CD4-positive, alpha-beta T cell treated with Interleukin-6 for 4 hours (primary cell): ENCODE data around the gene NEK1.
"Not testable (repeated sequence)": the region's sequence is repeated elsewhere in the genome, so short reads cannot be mapped to it uniquely, and the experiment has no call there.

Experiments used
- DNase-seq: peaks from one replicate; pipeline ENCODE4 v3.0.0-alpha.2; 2020; ENCODE audit warnings: mixed read lengths

Gene NEK1

DNA sequence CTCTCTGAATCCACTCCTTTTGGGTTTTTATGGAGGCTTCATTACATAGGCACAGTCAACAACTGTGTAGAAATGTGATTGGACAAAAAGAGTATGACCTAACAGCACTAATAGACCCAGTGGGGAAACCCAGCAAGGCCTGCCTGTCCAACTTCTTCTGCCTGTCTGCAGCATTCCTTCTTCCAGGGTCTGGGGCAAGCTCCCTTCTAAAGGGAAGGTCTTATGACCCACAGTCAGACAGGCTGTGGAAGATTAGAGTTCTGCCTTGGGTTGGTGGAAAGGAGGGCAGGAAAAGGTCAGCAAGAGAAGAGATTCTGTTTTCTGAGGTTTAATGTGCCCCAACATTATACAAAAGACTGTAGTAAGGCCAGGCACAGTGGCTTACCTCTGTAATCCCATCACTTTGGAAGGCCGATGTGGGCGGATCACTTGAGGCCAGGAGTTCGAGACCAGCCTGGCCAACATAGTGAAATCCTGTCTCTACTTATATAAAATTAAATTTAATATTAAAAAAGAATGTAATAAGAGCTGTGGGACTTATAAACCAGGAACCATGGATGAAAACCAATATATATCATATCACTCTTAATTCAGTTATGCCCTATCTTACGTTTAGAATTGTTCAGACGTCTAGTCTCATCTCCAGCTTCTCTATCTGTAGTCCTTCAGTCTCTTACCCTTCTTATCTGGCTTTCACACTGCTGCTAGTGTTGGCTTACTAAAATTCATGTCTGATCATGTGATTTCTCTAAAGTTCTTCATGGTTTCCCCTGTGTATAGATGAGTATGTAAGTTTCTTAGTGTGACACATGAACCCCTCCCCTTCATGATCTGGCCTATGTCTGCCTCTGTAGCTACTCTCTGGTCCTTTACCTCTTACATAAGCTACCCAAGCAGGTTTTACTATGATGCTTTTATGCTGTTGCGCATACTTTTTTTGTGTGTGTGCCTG lies 14.2 kb upstream of the NEK1 start:
- no peak for DNase-seq

DNA sequence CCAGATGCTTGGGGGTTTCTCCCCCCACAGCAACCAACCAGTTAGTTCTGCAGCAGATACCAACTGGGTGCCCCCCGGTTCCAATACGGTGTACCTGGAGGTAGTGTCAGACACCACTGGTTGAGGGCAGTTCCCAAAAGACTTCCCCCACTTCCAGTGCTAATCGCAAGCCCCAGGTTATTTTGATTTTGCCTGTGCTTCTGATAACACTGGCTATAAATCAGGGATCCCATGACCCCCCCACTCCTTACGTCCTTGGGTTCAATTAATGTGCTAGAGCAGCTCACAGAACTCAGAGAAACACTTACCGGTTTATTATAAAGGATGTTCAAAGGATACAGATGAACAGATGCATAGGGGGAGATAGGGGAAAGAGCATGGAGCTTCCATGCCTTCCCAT lies 13.5 kb upstream of the NEK1 start:
- no peak for DNase-seq

DNA sequence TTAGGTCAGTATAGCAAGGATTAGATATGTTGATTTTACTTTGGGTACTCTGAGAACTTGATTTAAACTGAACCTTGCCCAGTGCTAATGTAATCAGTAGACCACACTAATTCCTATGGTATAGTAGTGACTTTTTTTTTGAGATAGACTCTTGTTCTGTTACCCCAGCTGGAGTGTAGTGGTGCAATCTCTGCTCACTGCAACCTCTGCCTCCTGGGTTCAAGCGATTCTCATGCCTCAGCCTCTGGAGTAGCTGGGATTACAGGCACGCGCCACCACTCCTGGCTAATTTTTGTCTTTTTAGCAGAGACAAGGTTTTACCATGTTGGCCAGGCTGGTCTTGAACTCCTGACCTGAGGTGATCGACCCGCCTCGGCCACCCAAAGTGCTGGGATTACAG lies 11.6 kb upstream of the NEK1 start:
- not testable (repeated sequence) for DNase-seq

DNA sequence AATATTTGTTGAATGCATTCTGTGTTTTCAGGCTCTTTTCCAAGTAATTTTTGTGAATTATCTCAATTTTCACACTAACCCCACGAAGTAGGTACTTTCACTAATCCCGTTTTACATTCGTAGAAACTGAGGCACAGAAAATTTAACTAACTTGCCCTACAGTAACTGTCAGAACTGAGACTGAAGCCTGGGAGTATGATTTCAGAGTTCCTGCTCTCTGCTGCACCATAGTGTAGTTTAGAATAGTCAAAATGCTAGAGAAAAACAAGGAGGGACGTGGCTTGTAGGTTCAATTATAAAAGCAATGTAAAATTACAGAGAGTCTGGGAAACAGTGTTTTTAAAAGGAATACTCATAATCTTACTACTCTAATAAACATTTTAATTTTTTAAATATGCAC lies 10.2 kb upstream of the NEK1 start:
- DNase-seq = no peak

DNA sequence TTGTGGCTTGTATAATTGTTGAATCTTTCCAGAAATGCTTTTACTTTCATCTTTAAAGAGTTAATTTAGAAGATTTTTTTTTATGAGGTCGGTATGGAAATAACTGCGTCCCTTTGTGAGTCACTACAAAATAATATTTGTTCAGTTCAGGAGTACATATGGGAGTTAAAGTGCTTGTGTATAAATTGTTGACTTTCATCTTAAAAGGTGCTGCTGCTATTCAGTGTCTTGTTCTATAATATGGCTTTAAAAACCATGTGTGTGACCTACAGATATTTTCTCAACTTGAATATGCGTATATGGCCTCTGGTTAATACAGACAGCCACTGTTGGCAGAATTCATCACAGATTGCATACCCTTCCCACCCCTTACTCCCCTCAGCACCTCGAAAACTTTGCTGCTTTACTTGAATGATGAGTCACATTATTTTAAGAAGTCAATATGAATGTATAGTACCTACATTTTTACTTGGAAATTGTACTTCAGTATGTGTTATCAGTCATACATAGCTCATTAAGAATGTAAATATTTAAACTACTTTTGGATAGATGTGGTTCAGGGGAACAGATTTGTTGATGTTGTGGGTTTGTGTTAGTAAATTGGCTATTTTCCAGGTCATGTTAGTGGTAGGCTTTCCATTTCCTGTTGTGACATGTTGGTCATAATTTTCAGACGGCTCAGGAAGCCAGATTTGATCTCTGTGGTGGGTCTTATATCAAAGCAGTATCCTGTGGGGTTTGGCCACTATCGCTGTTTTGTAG lies 9.5 kb upstream of the NEK1 start:
- DNase-seq = peak; percentile 43

DNA sequence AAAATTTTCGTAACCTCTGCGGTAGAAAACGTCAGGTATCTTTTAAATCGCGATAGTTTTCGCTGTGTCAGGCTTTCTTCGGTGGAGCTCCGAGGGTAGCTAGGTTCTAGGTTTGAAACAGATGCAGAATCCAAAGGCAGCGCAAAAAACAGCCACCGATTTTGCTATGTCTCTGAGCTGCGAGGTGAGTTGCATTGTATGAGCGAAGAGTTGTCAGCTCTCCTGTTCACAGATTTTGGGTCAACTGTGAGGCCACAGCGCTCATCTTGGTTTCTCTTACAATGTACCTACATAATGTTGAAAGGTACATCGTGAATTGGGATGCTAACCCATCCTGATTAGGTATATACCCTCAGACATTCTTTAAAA lies 8.5 kb upstream of the NEK1 start:
- peak; percentile 26 for DNase-seq

DNA sequence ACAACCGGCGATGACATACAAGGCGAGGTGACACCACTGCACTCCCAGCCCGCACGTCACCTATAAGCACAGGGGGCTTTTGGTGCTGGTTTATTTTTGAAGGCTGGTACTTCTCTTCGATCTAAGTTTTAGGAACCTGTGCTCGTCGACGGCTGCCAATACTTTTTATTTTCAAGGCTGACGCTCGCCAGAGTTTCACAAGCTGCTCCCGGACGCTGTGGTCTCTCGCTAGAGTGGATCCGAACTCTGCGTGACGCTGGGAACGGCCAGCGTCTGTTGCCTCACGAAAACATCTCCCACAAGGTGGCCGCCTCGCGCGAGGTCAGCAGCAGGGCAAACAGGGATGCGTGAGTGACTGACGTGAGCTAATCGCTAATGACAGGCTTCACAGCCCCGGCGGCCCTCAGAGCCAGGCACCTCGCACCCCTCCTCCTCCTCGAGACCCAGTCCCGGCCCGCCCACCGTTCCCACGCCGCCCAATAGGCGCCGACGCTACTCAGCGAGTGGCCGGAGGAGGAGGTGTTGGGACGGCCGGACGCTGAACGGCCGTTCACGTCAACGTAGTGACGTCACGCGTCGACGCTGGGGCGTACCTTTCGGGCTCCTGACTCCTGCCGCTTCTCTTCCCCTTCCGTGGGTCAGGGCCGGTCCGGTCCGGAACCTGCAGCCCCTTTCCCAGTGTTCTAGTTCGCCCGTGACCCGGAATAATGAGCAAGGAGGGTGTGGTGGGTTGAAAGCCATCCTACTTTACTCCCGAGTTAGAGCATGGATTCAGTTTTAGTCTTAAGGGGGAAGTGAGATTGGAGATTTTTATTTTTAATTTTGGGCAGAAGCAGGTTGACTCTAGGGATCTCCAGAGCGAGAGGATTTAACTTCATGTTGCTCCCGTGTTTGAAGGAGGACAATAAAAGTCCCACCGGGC lies 7.8 kb upstream of the NEK1 start, which contains the start of gene CLCN3:
CLCN3 (plus strand) TSS at position 621 of the 922 bp plus-strand sequence. CDS start 15,351 bp downstream, outside the sequence.
- peak; percentile 94 for DNase-seq

DNA sequence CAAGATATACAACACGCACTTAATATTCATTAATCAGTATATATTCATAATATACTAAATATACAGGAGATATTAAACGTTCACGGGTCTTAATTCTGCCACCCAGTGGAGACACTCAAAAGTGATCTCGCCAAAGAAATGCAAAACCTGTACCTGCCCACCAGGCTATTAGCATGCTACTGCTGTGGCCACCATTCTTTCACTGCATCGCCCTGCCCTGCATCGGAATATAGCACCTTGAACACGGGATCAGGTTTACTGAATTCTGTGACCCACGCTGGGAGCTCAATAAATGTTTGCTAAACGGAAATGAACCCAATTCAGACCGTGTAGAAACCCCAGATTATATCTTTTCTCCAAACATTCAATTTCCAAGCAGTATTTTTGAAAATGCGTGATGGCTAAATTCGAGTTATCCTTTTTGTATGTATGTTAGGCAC lies 7.2 kb upstream of the NEK1 start:
- peak; percentile 57 for DNase-seq

DNA sequence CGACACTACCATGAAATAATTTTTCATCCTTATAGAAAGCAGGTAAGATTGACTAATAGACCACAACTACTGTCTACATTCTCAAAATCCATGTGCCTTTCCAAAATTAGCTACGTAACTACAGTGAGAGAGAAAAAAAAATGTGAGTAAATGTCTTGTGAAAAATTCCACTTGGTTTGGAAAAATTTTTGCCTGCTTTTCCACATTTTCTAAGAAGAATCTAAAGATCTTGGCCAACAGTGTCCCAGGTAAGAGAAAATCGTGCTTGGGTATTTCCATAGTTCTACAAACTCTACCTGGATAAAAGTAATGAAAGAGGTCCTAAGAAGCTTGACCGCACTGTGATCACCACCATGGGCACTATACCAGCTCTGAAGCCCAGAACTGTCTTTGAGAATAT lies 6.6 kb upstream of the NEK1 start:
- DNase-seq = no peak

DNA sequence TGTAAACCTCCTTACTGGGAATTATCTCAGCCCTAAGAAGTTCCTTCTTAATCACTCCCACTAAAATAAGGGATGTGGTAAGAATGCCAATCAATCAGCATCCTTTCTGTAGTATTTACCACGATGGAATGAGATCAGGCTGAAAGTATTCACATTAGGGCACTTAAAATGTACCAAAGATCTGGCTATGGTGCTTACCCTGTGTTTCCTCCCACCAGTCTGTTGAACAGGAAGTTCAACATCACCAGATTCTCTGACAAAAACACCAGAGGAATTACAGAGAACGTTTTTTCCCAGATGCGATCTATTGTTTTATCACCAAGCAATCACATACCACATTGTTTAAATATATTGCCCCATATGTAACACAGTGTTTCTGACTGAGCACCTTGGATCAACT lies 5.9 kb upstream of the NEK1 start:
- no peak for DNase-seq

DNA sequence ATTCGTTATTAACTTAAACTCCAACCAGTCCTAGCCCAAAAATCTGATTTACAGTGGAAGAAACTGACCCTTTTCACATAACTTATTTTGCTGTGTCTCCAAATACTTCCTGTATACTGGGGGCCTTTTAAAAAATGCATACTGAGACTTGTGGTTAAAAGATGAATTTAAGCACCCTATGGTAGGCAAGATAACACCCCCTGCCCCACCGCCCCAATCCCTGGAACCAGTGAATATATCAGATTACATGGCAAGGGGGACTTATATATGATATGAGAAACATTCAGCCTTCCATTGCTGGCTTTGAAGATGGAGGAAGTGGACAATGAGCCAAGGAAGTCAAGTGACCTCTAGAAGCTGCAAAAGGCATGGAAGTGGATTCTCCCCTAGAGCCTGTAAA lies 4.9 kb upstream of the NEK1 start:
- no peak for DNase-seq

DNA sequence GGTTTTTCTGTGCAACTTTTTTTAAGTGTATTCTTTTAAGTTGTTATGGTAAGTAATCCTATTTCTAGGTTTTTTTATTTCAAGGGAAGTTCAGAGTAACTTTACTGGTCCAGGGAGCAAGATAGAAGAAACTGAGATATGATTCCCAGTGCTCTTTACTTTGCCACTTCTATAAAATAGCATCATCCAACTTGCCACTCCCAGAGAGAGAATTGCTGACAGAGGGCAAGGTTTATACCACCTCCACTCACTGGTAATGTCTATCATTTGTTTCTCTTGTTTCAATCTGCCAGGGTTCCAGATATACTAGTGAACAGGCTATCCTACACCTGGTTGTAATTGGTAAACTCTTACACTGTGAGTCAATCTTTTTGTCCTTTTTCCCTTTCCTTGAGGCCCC lies 4.5 kb upstream of the NEK1 start:
- DNase-seq = no peak

DNA sequence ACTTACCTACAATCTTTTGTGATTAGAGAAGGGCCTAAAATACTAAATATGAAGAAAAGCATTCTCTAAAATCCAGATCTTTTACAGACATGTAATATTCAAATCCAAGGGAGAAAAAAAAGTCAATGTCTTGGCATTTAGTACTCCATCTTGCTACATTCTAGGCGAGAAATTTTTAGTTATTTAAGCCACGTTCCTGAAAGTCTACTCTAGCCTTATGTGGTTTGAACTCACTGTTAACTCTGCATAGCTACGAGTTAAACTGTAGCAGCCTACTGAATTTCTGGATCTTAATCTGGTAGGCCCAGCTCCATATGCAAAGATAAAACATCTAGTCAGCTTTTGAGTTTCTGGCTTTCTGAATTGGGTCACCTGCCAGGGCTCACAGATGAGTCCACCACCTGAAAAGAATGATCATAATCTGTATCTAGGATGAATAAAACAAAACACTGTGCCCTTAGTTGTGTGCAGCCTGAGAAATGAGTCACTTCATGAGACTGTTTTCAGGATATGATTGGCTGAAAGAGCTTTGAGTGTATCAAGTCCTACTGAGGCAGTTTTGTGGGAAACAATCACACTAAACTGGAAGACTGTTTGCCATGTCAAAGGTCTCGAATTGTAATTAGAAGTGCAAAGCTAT lies 3.2 kb upstream of the NEK1 start:
- no peak for DNase-seq

DNA sequence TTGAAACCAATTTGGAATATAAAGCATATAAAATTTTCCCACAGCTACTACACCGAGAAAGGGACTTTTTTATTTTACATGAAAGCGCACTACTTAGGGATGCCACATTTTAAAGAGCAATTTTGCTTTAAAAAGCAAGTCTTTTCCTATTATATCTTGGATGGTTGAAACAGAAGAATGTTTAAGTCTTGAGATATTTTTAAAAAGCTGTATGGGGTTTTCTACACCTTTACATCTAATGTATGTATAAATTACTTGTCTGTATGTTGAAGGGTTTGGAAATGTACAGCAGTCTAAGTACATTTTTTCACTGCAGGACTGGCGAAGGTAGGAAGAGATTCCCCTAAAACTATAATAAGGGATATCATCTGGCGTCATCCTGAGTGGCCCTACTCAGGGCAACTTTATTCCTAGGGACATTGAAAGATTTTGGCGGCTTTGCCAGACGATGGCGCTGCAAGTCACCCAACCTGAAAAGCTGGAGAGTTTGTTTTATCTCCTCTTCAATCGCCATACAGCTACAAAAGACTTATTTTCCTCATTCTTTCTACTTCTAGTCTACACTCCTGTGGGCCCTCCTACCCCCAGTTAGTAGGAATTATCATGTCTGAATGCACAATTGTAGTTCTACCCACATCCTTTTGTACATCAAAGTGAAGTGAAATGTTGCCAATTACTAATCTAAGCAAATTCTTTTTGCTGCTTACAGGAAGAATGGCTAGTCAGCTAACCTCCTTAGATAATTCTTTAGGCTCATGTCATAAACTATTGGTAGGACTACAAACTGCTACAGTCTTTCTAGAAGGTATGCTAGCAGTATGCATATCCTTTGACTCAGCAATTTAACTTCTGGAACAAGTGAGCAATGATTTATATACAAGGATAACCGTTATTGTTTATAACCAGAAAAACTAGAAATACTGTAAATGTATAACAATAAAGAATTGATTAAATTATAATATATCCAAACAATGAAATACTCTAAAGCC lies 782 bp upstream of the NEK1 start:
- DNase-seq = peak; percentile 76

DNA sequence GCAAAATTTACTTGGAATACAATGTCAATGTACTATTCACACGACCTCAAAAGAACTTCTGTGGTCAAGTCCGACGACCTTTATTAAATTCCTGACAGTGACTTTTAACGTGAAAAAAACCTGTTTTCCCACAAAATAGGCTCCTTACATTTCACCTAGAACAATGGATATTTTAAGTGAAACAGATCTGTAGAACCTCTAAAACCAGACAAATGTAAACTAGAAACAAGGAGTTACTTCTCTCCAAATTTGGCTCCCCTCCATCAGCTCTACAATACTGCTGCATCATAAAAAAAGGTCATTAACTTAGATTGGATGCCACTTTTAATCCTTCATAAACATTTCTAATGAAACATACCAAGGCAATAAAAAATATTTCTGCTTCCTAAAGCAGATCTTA lies 1.2 kb downstream of the NEK1 start:
- no peak for DNase-seq

DNA sequence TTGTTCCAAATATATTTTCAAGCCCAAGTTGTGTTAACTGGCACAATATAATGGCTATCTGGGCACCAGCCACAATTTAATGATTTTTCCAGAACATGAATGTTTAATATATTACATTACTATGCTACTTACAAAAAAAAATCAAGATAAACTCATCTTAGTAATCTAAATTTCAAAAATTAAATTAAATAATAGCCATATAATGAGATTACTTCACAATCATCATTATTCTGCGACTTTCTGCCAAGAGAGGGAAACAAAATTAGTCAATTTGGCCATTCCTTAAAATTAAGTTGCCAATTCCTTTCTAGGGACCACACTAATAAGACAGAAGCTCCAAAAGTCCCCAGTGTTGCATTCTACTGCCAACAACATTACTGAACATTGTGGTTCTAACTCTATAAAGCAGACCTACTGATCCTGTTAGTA lies 7.5 kb downstream of the NEK1 start:
- DNase-seq = no peak

DNA sequence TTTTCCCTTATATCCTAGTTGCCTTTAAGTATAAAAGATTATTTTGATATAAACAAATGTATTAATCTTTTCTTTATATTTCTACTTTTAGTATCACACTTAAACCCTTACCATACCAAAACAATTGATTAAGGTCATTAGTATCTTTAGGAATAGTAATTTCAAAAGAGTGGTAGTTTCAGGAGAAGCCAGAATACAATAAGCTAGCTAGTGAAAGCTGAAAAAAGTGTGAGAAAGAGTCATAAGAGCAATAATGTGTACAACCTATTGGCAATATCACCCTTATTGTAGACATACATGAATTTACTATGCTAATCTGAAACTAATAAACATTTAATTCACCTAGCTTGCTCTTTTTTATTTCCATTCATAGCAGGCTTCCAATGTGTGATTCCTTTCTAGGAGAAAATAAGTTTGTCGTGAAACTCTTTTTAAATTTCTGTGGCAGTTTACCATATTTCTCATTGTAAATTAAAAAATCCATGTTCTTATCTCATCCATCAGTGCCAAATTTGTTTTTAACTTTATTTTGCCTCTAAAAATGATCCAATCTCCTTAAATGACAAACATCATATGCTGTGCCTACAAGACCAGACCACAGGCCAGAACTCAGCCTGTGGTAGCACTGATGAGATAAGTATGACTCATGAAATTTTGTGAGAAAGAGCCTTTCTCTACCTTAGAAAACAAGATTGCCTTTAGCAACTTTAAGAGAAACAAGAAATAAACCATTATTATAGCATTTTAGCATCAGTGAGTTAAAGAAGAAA lies 8.1 kb downstream of the NEK1 start:
- peak; percentile 26 for DNase-seq

DNA sequence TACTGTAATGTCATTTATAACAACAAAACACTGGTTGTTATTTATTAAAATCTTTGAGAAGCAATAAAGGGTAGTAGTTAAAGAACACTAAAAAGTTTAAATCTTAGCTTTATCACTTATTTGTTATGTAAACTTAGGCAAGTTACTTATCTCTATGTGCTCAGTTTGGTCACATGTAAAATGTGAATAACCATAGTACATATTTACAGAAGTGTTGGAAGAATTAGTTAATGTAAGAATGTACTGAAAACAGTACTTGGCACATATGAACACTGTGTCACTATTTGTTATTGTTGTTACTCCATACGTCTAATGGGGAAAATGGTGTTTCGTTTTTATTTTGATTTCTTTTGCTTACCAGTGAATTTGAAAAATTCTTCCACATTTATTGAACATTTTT lies 9.1 kb downstream of the NEK1 start:
- DNase-seq = no peak

DNA sequence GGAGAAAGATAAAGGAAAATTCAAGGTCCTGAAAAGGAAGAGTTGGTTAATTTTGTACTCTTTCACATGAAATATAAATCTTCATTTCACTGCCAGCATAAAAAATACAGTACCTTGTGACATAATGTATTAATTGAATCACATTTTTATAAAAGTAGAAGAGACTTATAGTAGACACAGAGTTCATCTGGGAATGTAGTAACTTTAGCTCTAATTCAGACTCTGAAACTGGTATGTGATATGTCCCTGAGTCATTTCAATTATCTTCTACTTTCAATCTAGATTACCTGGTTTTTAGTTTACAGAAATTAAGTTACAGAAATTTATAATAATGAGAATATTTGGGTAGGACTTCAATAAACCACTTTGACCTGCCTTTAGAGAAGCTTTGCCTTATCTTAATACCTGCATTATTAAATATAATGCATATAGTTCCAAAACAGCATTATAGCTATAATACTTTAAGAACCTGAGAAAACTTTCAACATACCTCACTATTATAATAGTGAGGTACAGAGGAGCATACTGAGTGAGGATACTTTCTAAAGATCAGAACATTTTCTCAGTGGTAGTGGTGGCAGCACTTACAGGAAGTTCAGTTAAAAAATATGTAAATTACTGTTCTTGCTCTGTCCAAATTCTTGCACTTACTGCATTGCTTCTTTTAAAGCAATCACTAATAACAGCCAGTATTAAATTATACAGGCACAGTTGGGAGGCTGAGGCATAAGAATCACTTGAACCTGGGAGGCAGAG lies 11.2 kb downstream of the NEK1 start:
- no peak for DNase-seq
